HG02981 (cell line): Measurements from ENCODE around the gene SKA1.
"Not testable (repeated sequence)": the region's sequence is repeated elsewhere in the genome, so short reads cannot be mapped to it uniquely, and the experiment has no call there.

ENCODE experiments used
- ATAC-seq: cut with Tn5 transposase; IDR thresholded peaks from one replicate; pipeline ENCODE4 v1.9.1; 2021; ENCODE audit warnings: mild to moderate bottlenecking, moderate library complexity; ENCODE audit not compliant: unreplicated experiment

SKA1 gene

DNA sequence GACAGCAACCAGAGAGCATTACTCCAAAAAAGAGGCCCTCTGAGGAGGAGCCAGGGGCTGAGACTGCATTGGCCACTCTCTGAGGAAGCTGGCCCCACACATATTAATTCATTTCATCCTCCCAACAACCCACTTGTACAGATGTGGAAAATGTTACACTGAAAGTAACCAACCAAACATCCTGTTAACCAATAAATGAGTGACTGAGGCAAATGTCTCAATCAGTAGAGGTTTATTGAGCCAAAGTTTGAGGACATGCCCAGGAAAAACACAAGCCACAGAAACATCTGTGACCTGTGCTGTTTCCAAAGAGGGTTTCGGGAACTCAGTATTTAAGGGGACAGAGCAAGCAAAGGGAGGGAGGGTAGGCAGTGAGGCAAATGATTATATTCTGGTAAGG is 53.0 kb downstream of the SKA1 start:
- no peak for ATAC-seq

GRCh38 chr18:50428531-50429206 is 53.8 kb downstream of the SKA1 start:
- no peak for ATAC-seq

- no peak for ATAC-seq
These were observed 54.5 kb downstream of the SKA1 start for GRCh38 chr18:50429207-50429948.

GRCh38 chr18:50432915-50433314 is 58.1 kb downstream of the SKA1 start:
- ATAC-seq, result no peak

DNA sequence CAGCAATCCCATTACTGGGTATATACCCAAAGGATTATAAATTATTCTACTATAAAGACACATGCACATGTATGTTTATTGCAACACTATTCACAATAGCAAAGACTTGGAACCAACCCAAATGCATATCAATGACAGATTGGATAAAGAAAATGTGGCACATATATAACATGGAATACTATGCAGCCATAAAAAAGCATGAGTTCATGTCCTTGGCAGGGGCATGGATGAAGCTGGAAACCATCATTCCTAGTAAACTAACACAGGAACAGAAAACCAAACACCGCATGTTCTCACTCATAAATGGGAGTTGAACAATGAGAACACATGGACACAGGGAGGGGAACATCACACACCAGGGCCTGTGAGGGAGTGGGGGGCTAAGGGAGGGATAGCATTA is 61.9 kb downstream of the SKA1 start:
- ATAC-seq, result not testable (repeated sequence)

GRCh38 chr18:50439460-50440015 is 64.7 kb downstream of the SKA1 start:
- no peak for ATAC-seq

- no peak for ATAC-seq
These were observed 66.2 kb downstream of the SKA1 start for GRCh38 chr18:50441016-50441415.

DNA sequence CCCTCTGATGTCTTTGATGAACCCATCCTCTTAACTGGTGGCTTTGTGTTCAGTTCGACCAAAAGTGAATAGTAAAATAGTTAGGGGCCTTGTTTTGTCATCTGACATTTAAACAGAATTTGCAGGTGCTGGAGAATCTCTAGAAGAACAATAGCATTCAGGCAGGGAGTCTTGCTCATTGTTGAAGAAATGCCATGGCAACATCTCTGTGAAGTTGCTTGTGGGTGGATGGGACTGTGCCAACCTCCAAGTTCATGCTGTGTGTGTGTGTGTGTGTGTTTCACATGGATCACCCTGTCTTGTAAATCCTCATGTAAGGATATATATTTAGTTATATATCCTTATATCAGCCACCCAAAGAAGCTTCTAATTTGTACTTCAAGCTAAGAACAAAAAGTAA is 66.7 kb downstream of the SKA1 start:
- no peak for ATAC-seq
